CD4-positive, alpha-beta T cell treated with Interleukin-17A for 1 hour (primary cell): ENCODE measurements around the gene RNF121.

Experiments used
- DNase-seq: peaks from one replicate; pipeline ENCODE4 v3.0.0-alpha.2; 2020

The RNF121 gene

GRCh38 chr11:71991494-71991893 is 62.6 kb downstream of the RNF121 start:
- DNase-seq = peak; percentile 14

DNA sequence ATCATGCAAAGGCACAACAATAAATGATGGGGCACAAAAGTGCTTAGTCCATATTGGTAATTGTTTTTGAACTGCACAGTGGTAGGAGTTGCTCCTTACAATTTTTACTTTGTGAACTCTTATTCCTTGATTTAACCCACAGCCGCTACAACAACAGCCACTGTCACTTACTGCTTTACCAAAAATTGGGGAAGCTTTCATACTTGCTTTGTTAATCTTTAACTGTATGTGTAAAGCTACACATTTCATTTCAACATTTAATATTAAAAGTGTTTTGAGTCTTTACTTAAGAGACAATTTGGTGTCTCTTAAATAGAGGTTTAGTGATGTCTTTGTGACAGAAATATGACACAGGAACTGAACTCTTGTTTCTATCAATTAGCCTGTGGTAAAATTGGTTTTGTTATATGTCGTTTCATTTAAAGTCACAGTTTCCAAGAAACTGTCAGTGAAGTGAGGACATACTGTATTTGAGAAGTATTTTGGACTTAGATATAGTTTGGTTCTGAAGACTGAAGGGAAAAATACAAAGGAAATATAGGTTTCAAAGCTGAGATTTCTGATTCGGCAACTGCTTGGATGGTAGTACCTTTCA is 63.4 kb downstream of the RNF121 start:
- no peak for DNase-seq

- no peak for DNase-seq
Measured at GRCh38 chr11:71994786-71995185, 65.9 kb downstream of the RNF121 start.

- no peak for DNase-seq
Measured at GRCh38 chr11:71995726-71996291, 67.0 kb downstream of the RNF121 start.

DNA sequence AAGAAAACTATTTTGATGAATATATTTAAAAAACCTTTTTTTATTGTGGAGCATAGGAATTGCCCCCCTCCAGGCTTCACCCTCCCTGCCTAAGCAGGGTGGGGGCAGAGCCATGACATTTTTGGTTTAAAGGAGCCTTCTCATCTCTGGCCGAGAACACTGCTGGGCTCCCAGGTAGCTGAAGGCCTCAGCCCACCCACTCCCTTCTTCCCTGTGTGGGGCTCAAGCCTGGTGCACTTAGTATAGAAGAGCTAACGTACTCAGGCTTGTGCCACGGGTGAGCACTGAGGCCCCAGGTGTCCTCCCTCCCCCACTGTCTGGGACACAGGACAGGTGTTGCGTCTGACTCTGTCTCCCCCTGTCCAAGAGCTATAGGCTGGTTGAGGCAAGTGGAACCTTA is 67.7 kb downstream of the RNF121 start:
- no peak for DNase-seq

DNA sequence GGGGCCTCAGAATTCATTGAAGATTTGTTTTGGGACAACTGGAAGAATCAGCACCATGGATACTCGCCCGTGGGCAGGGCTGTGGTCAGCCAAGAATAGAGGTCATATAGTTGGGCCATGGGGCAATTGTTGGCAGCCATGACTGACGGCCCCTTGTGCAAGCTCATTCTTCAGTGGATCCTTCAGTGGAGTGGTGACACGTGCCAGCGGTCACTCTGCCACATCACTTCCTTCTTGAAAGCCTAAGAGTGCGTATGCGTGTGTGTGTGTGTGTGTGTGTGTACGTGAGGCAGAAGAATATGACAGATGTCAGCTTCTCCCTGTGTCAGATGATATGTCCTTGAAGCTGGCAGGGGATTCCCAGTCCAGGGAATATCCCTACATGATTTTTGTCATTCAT is 68.1 kb downstream of the RNF121 start:
- peak; percentile 31 for DNase-seq

GRCh38 chr11:71997594-71997993 is 68.7 kb downstream of the RNF121 start:
- DNase-seq = no peak

GRCh38 chr11:71998061-71998460 is 69.2 kb downstream of the RNF121 start:
- DNase-seq = no peak

- DNase-seq = peak; percentile 61
Measured at GRCh38 chr11:71998649-71999310, 69.9 kb downstream of the RNF121 start, which contains the start of gene IL18BP. Gene IL18BP (plus strand): TSS chr11:71998909. CDS start chr11:71999985, 1,076 bp downstream.

- no peak for DNase-seq
Measured at GRCh38 chr11:71999362-71999761, 70.5 kb downstream of the RNF121 start.

DNA sequence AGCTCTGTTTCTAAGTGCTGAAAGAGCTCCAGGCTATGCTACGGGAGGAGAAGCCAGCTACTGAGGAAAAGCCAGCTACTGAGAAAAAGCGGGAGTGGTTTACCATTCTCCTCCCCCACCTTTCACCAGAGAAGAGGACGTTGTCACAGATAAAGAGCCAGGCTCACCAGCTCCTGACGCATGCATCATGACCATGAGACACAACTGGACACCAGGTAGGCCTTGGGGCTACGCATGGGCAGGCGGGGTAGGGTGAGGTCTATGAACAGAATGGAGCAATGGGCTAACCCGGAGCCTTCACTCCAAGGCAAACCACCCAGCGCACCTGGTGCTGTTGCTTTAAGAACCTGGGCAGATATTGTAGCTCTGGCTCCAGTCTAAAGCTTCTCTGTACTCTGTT is 71.0 kb downstream of the RNF121 start:
- no peak for DNase-seq

GRCh38 chr11:72000202-72000867 is 71.5 kb downstream of the RNF121 start:
- DNase-seq = no peak

DNA sequence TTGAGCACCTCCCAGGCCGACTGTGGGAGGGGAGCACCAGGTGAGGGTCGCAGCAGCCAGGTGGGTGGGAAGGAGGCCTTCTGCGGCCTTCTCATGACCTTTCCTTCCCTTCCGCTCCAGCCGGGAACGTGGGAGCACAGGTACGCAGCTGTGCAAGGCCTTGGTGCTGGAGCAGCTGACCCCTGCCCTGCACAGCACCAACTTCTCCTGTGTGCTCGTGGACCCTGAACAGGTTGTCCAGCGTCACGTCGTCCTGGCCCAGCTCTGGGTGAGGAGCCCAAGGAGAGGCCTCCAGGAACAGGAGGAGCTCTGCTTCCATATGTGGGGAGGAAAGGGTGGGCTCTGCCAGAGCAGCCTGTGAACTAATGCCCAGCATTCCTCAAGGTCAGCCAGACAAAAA is 72.4 kb downstream of the RNF121 start:
- DNase-seq = no peak

DNA sequence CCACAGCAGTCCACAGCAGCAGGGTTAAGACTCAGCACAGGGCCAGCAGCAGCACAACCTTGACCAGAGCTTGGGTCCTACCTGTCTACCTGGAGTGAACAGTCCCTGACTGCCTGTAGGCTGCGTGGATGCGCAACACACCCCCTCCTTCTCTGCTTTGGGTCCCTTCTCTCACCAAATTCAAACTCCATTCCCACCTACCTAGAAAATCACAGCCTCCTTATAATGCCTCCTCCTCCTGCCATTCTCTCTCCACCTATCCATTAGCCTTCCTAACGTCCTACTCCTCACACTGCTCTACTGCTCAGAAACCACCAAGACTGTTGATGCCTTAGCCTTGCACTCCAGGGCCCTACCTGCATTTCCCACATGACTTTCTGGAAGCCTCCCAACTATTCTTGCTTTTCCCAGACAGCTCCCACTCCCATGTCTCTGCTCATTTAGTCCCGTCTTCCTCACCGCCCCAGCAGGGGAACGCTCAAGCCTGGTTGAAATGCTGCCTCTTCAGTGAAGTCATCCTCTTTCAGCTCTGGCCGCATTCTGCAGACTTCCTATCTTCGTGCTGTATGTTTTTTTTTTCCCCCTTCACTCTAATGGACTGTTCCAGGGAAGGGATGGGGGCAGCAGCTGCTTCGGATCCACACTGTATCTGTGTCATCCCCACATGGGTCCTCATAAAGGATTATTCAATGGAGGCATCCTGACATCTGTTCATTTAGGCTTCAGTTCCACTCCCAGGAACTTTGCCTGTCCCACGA is 73.2 kb downstream of the RNF121 start:
- no peak for DNase-seq

DNA sequence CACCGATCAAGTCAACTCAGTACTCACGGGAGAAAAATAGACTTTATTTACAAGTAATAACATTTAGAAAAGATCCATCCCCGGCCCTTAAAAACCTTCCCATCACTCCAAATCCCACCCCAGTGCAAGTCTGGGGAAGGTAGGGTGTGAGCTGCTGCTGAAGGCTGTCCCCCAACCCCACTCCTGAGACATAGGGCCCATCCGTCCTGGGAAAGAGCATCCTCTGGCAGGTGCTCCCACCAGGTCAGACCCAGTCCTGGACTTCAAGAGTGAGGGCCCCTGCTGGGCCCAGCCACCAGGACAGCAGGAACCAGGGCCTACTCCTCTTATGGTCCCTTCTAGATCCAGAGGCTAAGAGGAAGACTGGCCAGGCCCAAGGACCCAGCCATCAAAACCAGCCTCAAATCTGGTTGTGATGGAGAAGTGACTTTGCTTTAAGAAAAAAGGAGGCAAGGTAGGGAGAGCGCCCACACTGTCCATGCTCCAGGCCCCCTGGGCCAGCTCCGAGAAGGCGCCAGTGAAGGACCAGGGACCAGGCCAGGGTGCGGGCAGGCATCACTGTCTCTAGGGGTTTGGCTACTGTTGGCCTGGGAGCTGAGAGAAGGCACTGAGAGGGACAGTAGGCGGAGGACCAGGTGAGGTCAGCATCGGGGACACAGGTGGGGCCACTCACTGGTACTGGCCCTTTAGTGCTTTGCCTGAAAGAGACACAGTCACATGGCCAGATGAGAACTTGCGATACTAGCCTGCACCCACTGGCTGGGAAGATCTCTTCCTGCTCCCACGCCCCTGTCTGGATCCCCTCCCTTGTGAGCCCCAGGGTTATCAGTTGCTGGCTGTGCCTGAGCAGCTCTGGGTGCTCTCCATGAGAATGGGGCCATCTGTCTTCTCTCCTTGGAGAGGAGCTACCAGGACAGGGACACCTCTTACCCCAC is 74.3 kb downstream of the RNF121 start:
- DNase-seq = no peak

DNA sequence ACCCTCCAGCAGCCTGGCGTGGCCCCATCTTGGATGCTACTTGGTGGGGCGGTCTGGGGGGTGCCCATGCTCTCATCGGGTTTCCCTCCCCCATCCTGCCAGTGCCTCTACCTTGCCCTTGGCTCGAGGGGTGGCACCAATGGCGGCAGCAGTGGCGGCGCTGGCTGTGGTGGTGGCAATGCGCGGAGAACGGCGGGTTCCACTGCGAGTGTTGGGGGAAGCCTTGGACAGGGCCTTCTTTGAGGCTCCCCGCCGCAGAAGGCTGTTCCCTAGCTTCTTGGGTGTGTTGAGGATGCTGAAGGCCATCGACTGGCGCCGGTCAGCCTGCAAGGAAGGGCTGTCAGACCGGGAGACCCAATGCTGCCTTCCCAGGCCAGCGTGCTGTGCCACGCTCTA is 74.9 kb downstream of the RNF121 start:
- no peak for DNase-seq

DNA sequence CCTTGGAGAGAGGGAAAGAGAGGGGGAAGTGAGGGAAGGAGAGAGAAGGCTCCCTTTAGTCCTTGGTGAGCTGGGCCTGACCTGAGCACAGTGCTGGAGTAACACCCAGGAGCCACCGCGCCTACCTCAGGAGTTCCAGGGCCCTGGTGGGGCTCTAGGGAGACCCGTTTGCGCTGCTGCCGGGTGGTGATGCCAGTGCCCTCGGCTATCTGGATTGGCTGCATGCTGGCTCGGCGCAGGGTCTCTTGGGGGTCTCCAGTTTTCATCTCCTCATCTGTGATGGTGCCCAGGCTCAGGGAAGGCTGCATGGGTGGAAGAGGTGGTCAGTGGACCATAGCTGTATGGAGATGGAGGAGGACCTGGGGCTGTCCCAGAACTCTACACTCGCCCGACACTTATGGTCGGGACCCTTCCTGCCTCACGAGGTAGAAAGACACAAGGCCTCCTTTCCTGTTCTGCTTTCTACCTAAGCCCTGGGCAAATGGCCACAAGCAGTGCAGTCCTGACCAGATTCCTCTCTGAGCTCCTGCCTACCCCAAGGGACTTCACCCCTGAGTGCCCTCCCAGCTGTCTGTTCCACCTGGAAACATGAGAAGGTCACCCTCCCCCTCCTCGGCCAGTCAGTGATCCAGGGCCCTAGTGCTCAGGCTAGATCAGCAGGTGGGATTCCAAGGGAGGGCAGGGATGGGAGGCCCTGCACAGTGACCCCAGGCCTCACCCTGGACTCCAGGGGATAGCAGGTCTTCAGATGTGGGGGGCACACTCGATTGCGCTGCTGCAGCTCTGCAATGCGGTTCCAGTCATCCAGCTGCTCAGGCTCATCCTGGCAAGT is 75.9 kb downstream of the RNF121 start:
- DNase-seq = no peak

- DNase-seq = no peak
Measured at GRCh38 chr11:72005347-72006260, 76.8 kb downstream of the RNF121 start.

- no peak for DNase-seq
Measured at GRCh38 chr11:72006309-72007088, 77.7 kb downstream of the RNF121 start.
